GM12892 (cell line): ENCODE data around the gene MMAA.
A peak's percentile ranks its signal among the peaks of the same experiment; 100 is the strongest.
"Not testable (repeated sequence)": the region's sequence is repeated elsewhere in the genome, so short reads cannot be mapped to it uniquely, and the experiment has no call there.

Experiments used
- DNase-seq: peaks from one replicate; pipeline ENCODE4 v3.0.0; 2011; ENCODE audit not compliant: insufficient read length
- FAIRE-seq: peaks from 2 replicates; lab custom pipeline; 2011; peaks lifted over from hg19 to GRCh38; lab: Jason Lieb, UNC
- POLR2A ChIP-seq: IDR thresholded peaks from 2 replicates; pipeline ENCODE4 v1.6.1; 2011; ENCODE audit warnings: low read depth, low read length, control low read depth
- POLR2AphosphoS5 ChIP-seq: IDR thresholded peaks from 2 replicates; pipeline ENCODE4 v1.6.1; 2011; ENCODE audit warnings: low read depth, low read length, control low read depth
- TAF1 ChIP-seq: IDR thresholded peaks from 2 replicates; pipeline ENCODE4 v1.6.1; 2011; ENCODE audit warnings: low read depth, mild to moderate bottlenecking, control low read depth, low read length, borderline replicate concordance

The MMAA gene

DNA sequence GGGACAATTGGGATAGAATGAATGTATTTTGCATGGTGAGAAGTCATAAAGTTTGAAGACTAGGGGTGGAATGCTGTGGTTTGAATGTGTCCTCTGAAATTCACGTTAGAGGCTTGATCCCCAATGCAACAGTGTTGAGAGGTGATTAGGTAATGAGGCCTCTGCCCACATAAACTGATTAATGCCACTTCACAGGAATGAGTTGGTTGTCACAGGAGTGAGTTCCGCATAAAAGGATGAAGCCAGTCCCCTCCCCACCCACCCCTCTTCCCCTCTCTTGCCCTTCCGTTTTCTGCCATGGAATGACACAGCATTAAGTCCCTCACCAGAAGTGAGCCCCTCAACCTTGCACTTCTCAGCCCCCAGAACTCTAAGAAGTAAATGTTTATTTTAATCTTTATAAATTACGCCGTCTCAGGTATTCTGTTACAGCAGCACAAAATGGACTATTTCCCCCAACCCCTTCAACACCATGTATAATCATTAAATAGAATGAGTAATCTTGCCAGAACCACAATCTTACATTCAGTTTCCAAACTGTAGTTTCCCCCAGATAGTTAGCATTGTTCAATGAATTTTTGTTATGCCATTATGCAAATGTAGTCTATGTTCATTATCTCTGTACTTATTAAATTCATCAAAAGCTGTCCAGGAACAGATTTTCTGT lies 5.5 kb upstream of the MMAA start:
- no peak for FAIRE-seq
- TF ChIP-seq TAF1: no peak
- no peak for TF ChIP-seq POLR2A
- TF ChIP-seq POLR2AphosphoS5: no peak
- no peak for DNase-seq

DNA sequence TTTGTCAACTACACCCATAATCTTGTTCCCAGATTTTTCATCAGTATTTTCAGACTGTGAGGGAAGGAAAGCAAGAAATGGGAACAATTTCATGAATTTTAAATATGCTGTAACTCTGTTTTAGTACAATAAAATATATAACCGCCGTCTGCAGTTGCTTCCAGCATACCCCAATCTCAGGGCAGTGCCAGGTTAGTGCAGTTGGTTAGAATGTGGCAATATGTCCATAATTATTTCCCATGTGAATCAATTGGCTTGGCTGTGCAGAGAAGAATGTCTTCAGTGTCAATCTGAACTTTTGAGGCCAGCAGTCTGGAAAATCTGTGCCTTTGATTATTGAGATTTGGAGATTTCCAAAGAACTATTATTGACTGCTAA lies 5.0 kb upstream of the MMAA start:
- TF ChIP-seq POLR2A (no peak), POLR2AphosphoS5 (no peak), TAF1 (no peak)
- DNase-seq (no peak), FAIRE-seq (no peak)

DNA sequence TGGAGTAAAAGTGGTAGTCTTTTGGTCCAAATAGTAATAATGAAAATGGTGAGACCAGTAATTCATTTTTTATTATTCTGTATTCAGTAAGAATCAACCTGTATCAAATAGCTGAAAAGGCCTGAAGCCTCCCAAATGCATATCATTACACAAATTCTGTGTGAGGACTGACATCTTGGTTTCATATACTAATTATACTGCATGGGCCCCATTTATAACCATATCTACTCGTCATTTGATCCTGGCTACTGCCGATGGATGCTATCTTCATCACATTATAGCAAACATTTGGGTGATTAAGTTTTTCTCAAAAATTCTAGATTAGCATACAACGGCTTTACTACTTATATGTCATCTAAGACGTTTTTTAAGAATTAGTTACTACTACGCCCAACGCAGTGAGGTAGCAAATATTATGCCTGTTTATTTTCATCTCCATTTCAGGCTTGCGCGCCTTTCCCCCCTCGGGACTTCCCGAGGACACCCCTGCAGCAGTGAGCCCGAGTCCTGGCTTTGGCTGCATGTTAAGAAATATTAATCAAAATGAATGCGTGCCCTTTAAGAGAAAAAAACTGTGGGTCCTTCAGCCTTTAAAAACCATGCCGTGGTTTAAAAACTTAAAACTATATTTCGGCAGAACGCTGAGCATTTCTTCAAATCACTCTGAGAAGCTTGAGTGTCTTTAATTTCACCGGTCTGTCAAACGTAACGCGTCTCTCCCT lies 814 bp upstream of the MMAA start:
- no peak for TF ChIP-seq POLR2AphosphoS5
- no peak for TF ChIP-seq POLR2A
- TF ChIP-seq TAF1: no peak
- FAIRE-seq: no peak
- DNase-seq: peak; percentile 13

DNA sequence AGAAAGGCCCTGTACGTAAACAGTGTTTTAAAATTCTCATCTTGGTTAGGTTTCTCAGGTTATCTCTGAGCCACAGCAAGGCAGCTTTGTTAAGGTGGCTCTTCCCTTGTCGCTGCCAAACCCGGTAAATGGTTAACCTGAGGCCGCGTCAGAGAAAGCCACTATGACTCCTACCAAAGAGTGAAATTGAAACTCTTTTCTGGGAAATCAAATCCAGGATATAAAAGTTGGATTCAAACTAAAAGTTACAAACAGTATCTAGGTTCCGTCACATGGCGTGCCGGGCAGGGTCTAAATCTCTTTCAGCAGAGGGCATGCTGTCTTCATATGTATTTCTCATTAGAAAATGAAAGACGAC lies 433 bp downstream of the MMAA start:
- no peak for TF ChIP-seq TAF1
- TF ChIP-seq POLR2AphosphoS5: no peak
- no peak for TF ChIP-seq POLR2A
- DNase-seq (no peak), FAIRE-seq (peak; percentile 38)

DNA sequence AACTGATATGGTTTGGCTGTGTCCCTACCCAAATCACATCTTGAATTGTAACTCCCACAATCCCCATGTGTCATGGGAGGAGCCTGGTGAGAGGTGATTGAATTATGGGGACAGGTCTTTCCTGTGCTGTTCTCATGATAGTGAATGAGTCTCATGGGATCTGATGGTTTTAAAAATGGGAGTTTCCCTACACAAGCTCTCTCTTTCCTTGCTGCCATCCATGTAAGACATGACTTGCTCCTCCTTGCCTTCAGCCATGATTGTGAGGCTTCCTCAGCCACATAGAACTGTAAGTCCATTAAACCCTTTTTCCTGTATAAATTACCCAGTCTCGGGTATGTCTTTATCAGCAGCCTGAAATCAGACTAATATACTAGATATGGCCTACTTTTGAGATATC lies 2.9 kb downstream of the MMAA start:
- not testable (repeated sequence) for FAIRE-seq, DNase-seq

DNA sequence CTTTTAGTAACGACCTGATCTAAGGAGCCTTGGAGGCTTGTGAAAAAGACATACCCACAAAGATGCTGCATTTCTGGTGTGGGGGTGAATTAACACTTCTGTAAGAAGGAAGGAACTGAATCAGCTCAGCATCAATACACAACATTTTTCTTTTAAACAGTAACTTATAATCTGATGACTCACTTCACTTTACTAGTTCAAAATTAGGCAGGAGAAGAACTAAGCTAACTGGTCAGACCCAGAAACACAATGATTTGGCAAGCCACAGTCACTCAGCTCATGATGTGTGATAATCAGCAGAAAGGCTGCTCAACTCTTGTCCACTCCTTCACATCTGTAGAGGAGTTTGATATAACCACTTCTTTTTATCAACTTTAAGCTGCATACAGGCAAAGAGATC lies 4.6 kb downstream of the MMAA start:
- DNase-seq: no peak
- FAIRE-seq: peak; percentile 70

DNA sequence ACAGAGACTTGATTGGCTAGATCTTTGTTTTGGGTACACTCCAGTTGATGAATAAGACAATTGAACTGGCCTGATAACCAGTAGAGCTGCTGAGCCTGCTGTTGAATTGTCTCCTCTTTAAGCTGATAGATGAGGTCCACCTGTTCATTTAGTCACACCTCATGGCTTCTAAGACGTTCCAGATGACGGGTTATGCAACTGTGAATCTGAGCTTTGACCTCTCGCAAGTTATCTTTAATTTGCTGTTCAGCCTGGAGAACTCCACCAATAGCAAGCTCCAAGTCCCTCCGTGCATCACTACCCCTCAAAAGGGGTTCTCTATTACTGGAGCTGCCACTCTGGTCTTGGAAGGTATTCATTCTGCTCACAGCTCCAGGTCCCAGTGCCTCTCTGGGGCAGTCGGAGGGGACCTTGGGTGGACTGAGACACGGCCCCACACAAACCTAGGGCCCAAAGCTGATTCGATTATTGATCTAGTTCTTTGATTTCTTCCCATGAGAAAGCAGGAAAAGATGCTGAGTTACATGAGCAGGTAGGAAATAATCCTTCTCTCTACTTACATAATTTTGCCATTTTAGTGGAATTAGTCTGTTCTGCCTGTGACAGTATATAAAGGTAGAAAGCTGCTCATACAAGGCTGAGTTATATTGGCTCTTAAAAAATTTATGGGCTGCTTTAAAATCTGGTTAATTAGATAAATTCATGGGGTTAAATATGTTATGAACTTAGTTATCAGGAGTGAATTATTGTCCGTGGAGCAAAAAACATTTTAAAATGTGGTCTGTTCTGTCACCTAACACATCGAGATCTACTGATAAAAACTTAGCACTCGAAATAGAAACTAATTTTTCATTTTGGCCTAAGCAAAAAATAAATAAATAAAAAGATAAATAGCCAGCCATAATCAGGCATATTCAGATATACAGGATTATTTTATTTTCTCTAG lies 6.8 kb downstream of the MMAA start:
- DNase-seq (no peak), FAIRE-seq (peak; percentile 51)
- no peak for TF ChIP-seq POLR2A
- no peak for TF ChIP-seq TAF1
- TF ChIP-seq POLR2AphosphoS5: no peak

More for the DNA sequence above, 4.6 kb downstream of the MMAA start:
- TF ChIP-seq POLR2A (no peak), TAF1 (no peak), POLR2AphosphoS5 (no peak)

DNA sequence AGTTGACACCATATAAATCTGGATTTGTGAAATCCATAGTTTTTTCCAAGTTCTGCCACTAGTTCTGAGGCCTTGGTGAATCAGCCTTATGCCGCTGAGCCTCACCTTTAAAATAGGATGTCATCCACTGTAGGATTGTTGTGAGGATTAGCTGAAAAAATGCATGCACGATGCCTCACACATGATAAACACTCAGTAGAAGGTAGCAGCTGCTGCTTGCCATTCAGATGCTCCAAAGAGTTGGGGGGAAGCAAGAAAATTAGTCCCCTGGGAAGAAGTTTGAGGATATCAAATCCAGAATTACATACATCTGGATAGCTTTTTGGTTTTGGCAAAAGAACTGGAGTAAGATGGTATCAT lies 7.4 kb downstream of the MMAA start:
- DNase-seq (no peak), FAIRE-seq (no peak)
- TF ChIP-seq POLR2A: no peak
- TF ChIP-seq TAF1: no peak
- TF ChIP-seq POLR2AphosphoS5: no peak

DNA sequence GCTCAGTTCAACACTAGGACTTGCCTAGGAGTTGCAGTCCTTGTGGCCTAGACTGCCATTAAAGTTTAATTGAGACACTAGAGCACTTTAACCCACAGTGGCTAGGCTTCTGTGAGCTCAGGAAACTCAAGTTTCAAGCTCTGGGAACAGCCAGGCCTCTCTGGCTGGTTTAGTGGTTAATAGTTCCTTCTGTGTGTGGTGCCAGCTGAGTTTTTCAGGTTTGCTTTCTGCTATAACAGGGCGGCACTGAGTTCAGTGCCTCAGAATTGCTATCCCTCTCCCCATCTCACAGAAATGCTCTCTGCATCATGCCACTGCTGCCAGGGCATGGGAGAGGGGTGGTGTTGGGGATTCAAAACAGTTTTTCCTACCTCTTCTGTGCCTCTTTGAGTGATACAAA lies 15.9 kb downstream of the MMAA start:
- FAIRE-seq: no peak
- TF ChIP-seq POLR2A: no peak
- no peak for TF ChIP-seq TAF1
- no peak for TF ChIP-seq POLR2AphosphoS5
- no peak for DNase-seq

DNA sequence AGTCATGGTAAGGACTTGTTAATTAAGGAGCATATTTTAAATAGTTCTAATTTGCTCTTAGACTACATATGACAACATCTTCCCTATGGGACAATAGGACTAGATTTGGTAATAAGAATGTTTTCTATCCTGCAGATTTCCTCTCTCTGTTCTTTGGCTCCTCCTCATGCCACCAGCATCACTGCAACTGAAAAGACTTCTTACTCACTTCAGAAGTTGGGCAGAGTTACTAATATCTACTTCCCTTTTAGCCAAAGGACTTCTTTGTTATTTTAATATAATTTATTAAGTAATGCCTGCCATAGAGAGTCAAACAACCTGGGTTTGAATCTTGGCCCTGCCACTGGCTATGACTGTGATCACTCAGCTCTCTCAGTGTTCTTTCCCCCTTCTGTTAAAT lies 16.4 kb downstream of the MMAA start:
- DNase-seq (no peak), FAIRE-seq (no peak)
- no peak for TF ChIP-seq POLR2AphosphoS5

DNA sequence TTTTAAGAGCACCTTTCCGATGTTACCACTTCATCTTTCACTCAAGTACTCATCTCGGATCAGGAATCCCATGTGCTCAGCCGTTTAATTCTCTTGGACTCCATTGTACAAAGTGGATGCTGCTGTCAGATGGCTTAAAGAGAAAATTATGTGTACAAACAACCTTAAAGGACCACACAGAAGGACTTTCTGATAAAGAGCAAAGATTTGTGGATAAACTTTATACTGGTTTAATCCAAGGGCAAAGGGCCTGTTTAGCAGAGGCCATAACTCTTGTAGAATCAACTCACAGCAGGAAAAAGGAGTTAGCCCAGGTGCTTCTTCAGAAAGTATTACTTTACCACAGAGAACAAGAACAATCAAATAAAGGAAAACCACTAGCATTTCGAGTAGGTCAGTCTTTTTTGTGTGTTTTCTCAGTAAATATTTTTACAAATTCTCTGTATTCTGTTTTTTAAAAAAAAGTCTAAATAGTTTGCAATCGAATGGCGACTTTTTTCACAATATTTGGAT lies 20.1 kb downstream of the MMAA start:
- no peak for FAIRE-seq
- DNase-seq: no peak
- no peak for TF ChIP-seq POLR2AphosphoS5
- TF ChIP-seq TAF1: no peak
- TF ChIP-seq POLR2A: no peak

DNA sequence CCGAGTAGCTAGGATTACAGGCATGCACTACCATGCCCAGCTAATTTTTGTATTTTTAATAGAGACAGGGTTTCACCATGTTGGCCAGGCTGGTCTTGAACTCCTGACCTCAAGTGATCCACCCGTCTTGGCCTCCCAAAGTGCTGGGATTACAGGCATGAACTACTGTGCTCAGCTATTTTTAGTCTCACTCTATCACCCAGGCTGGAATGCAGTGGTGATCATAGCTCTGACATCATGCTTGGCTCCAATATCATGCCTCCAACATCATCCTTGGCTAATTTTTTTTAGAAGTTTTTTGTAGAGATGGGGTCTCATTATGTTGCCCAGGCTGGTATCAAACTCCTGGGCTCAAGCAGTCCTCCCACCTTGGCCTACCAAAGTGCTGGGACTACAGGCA lies 21.1 kb downstream of the MMAA start:
- FAIRE-seq, DNase-seq: not testable (repeated sequence)

DNA sequence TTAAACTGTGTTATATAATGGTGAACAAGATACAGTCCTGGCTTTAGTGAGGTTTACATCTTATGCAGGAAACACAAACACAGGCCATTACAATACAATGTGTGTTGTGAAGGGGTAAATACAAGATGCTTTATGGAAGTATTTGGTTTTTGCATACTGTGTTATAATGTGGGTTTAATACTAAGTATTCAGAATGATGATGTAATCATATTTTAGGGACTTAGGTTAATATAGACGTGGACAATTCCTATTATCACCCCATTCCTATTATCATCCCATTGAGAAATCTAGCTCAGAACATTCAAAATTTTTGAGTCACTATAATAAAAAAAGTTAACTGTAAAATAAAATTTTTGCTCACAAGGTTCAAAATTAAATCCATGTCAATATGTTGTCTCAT lies 24.1 kb downstream of the MMAA start:
- DNase-seq (no peak), FAIRE-seq (peak; percentile 9)
- TF ChIP-seq POLR2A (no peak), TAF1 (no peak), POLR2AphosphoS5 (no peak)
